ENCODE results near the gene CDK14.

Gene CDK14

DNA sequence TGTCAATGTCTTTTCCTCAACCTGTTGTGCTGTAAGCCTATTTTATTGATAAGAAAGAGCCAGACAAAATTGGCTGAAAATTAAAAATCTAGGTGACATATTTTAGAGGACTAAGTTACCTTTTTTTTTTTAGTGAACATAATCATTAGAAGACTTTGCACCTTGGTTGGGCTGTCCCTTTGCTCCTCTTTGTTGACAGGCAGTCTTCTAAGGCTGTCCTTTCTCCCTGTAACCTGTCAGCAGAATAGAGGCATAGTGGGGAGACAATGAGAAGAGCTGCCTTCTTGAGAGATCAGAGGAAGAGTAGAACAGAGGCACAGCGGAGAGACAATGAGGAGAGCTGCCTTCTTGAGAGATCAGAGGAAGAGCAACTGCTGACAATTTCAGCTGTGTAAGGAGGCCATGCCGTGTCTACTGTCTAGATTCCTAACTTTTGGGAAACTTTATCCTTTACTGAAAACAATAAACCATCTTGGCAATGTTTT, 429.8 kb downstream of the CDK14 start:
- Histone ChIP-seq H3K27me3 (ENCODE audit: control insufficient read depth, insufficient read depth, low read length) (no peaks in the 10 kb centered on the region), H3K36me3 (ENCODE audit: control insufficient read depth, insufficient read depth, low read length) (no peaks in the 10 kb centered on the region), H3K27ac (ENCODE audit: low read depth, low read length) (no peak overlapping the region), H3K4me3 (ENCODE audit: low read length) (no peak overlapping the region), H3K9ac (ENCODE audit: low read length) (no peak overlapping the region), H3K4me1 (ENCODE audit: control insufficient read depth, insufficient read depth, low read length) (no peaks in the 10 kb centered on the region)

DNA sequence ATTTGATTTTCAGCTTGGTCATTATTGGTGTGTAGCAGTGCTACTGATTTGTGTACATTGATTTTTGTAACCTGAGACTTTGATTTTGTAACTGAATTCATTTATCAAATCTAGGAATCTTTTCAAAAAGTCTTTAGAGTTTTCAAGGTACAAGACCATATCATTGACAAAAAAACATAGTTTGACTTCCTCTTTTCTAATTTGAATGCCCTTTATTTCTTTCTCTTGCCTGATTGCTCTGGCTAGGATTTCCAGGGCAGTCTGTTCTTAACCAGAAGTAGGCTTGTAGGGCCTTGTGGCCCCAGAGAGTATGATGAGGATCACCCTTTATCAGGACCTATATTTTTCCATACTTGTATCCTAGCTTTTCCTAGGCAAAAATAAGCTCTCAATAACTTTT, 433.6 kb downstream of the CDK14 start:
- no peak overlapping the region for H3K27ac ChIP-seq (ENCODE audit: low read depth, low read length)
- H3K36me3 ChIP-seq (ENCODE audit: control insufficient read depth, insufficient read depth, low read length) = no peaks in the 10 kb centered on the region
- no peaks in the 10 kb centered on the region for H3K4me1 ChIP-seq (ENCODE audit: control insufficient read depth, insufficient read depth, low read length)
- no peak overlapping the region for H3K9ac ChIP-seq (ENCODE audit: low read length)
- no peaks in the 10 kb centered on the region for H3K27me3 ChIP-seq (ENCODE audit: control insufficient read depth, insufficient read depth, low read length)
- H3K4me3 ChIP-seq (ENCODE audit: low read length) = no peak overlapping the region

DNA sequence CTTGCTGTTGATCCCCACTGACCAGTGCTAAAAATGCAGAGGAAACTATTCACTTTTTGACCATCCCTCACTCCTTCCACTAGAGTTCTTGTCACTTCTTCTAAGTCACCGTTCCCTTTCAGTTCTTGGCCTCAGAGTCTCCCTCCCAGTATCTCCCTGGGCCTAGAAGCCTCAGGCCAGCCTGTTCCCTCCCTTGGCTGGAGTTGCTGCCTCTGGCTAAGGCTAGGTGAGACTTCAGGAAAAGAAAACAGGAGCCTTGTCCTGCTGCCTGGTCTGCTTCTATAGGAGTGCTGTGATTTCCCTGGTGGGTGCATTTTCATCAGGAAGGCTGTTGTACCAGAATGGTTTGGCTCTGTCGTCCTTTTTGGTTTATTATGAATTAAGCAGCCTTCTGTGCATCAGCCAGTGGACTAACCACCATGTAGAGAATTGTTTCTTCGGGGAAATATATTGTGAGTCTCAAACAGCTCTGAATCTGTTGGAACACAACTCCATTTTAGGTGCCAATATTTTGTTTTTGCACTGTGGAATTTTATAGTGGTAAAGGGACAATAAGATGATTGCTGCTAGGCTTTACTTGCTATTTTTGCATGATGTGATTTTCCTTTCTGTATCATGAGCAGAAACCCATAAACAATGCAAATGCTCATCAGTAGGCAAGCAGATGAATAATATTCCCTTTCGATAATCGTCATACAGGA, 434.7 kb downstream of the CDK14 start:
- no peak overlapping the region for H3K9ac ChIP-seq (ENCODE audit: low read length)
- H3K27me3 ChIP-seq (ENCODE audit: control insufficient read depth, insufficient read depth, low read length) = no peaks in the 10 kb centered on the region
- H3K36me3 ChIP-seq (ENCODE audit: control insufficient read depth, insufficient read depth, low read length) = no peaks in the 10 kb centered on the region
- no peak overlapping the region for H3K27ac ChIP-seq (ENCODE audit: low read depth, low read length)
- no peak overlapping the region for H3K4me3 ChIP-seq (ENCODE audit: low read length)
- H3K4me1 ChIP-seq (ENCODE audit: control insufficient read depth, insufficient read depth, low read length) = no peaks in the 10 kb centered on the region

DNA sequence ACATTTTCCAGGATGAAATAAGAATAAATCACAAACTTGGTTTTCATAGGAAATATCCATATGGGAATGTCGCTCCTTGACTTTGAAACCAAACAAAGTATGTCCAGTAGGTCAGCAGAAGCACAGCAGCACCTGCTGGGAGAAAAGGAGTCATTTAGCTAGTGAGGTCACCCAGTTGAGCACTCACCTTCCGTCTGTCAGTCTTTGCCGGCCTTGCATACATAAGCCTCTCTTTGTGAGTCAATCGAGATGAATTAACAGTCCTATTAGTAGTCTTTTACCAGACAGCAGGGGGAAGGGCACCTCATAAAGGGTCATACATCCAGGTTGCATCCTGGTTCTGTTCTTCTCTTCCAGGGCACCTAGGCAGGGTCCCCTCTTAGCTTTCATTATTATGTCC, 435.6 kb downstream of the CDK14 start:
- H3K27me3 ChIP-seq (ENCODE audit: control insufficient read depth, insufficient read depth, low read length) = no peaks in the 10 kb centered on the region
- no peak overlapping the region for H3K9ac ChIP-seq (ENCODE audit: low read length)
- H3K27ac ChIP-seq (ENCODE audit: low read depth, low read length) = no peak overlapping the region
- H3K36me3 ChIP-seq (ENCODE audit: control insufficient read depth, insufficient read depth, low read length) = no peaks in the 10 kb centered on the region
- no peaks in the 10 kb centered on the region for H3K4me1 ChIP-seq (ENCODE audit: control insufficient read depth, insufficient read depth, low read length)
- H3K4me3 ChIP-seq (ENCODE audit: low read length) = no peak overlapping the region

DNA sequence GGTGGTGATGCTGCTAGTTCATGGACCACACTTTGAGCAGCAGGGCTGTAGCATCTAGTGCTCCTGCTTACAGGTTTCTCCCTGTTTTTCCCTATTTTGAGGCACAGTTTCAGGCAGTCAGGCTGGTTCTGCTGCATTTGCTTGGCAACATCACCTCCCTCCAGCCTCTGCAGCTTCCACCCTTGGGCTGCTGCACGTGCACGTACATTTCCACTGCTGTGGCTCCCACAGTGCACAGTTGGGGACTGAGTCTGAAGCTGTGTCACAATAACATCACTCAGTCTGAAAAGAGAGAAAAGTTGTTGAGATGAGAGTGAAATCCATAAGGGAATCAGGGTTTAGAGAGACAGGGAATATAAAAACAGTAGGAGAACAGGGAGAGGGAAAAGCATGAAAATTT, 437.5 kb downstream of the CDK14 start:
- no peak overlapping the region for H3K27ac ChIP-seq (ENCODE audit: low read depth, low read length)
- H3K4me1 ChIP-seq (ENCODE audit: control insufficient read depth, insufficient read depth, low read length) = no peaks in the 10 kb centered on the region
- H3K9ac ChIP-seq (ENCODE audit: low read length) = no peak overlapping the region
- H3K36me3 ChIP-seq (ENCODE audit: control insufficient read depth, insufficient read depth, low read length) = no peaks in the 10 kb centered on the region
- no peaks in the 10 kb centered on the region for H3K27me3 ChIP-seq (ENCODE audit: control insufficient read depth, insufficient read depth, low read length)
- H3K4me3 ChIP-seq (ENCODE audit: low read length) = no peak overlapping the region

DNA sequence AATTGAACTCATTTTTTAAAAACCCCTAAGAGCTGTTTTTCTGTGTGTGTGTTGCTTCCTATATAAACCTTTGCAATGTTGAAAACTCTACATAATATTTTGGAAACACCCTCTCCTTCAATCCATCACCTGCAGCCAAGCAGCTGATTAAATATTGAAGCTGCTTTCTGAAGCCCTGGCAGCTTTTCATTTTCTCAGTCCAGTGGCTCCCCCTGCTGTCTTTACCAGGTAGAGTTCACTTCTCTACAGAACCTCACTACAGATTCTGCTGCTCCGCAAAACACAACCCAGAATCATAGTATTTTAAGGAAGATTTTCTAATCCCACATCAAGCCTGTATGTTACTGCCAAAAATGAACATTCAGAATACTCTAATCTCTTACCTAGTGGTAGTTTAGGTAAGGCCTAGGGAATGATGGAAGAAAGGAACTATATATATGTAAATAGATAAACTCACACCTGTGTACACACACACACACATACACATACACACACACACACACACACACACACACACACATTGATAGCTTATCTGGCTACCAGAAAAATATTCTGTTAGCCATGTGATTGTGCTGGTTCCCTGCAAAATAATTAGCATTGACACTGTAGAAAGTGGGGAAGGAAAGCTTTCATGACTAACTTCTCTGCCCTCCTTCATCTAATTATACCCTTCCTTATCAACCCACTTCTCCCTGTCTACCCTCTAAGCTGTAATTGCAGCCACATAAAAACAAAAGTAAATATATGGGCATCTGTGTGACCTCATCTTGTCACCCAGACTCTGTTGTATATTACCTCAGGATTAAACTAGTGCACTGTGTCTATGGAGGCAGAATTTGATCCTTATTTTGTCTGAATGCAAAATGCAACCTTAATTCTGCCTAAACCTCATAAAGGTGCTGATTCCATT, 438.6 kb downstream of the CDK14 start:
- Histone ChIP-seq H3K4me3 (ENCODE audit: low read length) (no peak overlapping the region), H3K27me3 (ENCODE audit: control insufficient read depth, insufficient read depth, low read length) (no peaks in the 10 kb centered on the region), H3K27ac (ENCODE audit: low read depth, low read length) (no peak overlapping the region), H3K4me1 (ENCODE audit: control insufficient read depth, insufficient read depth, low read length) (no peaks in the 10 kb centered on the region), H3K36me3 (ENCODE audit: control insufficient read depth, insufficient read depth, low read length) (no peaks in the 10 kb centered on the region), H3K9ac (ENCODE audit: low read length) (no peak overlapping the region)

DNA sequence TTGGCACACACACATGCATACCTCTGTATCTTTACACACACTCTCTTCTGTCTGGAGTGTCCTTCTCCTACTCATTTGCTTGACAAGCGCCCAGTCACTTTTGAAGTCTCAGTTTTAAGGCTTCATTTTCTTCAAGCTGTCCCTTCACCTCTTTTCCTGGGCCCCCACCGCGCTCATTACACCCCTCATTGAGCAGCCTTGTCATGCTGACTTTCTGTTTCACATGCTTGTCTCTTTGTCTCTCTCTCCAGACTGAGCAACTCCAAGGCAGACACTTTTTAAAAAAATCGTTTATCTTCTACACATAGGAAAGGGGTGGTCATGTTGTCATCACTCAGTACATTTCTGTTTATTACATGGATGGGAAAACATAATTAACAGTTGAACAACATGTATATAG, 442.9 kb downstream of the CDK14 start:
- no peak overlapping the region for H3K9ac ChIP-seq (ENCODE audit: low read length)
- no peaks in the 10 kb centered on the region for H3K4me1 ChIP-seq (ENCODE audit: control insufficient read depth, insufficient read depth, low read length)
- H3K36me3 ChIP-seq (ENCODE audit: control insufficient read depth, insufficient read depth, low read length) = no peaks in the 10 kb centered on the region
- H3K4me3 ChIP-seq (ENCODE audit: low read length) = no peak overlapping the region
- H3K27ac ChIP-seq (ENCODE audit: low read depth, low read length) = no peak overlapping the region
- no peaks in the 10 kb centered on the region for H3K27me3 ChIP-seq (ENCODE audit: control insufficient read depth, insufficient read depth, low read length)

DNA sequence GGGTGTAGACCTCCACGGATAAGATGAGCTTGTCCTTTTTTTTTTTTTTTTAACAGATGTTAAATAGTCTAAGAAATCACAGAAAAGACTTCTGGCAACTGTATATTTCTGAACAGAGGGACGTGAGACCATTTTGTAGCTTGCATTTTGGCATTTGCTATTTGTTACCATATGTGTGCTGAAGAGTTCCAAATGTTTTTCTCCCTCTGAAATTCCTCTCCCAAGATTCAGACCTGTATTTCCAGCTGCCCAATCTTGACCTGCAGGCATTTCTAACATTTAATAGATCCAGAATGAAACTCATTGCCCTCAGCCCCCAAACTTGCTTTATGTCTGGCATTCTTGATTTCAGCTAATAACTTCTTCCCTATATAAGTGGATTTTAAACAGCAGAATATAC, 445.0 kb downstream of the CDK14 start:
- no peaks in the 10 kb centered on the region for H3K36me3 ChIP-seq (ENCODE audit: control insufficient read depth, insufficient read depth, low read length)
- no peak overlapping the region for H3K27ac ChIP-seq (ENCODE audit: low read depth, low read length)
- H3K4me1 ChIP-seq (ENCODE audit: control insufficient read depth, insufficient read depth, low read length) = no peaks in the 10 kb centered on the region
- no peak overlapping the region for H3K4me3 ChIP-seq (ENCODE audit: low read length)
- H3K27me3 ChIP-seq (ENCODE audit: control insufficient read depth, insufficient read depth, low read length) = no peaks in the 10 kb centered on the region
- H3K9ac ChIP-seq (ENCODE audit: low read length) = no peak overlapping the region

DNA sequence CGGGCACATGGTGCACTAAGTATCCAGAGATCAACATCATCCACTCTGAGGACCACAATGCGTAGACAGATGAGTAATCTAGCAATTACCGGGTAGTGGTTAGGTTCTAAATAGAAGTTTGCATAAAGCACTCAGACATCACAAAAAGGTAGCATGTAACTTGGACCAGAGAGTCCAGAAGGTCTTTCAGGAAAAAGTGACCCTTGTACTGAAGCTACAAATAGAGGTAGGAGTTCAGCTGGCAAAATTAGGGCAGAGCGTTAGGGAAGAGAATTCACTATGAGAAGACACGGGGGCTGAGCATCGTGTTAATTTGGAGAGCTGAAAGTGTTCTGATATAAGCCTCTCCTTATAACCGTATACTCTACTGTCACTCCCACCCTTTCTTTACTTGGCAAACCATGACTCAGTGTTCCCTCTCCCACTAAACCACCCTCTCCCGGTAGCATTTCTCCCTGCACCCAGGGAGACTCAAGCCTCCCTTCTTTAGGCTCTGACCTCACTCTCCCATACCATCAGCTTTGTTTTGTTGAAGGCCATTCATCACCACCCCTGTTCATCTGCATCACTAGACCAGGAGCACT, 445.9 kb downstream of the CDK14 start:
- H3K4me3 ChIP-seq (ENCODE audit: low read length) = no peak overlapping the region
- no peaks in the 10 kb centered on the region for H3K36me3 ChIP-seq (ENCODE audit: control insufficient read depth, insufficient read depth, low read length)
- no peaks in the 10 kb centered on the region for H3K4me1 ChIP-seq (ENCODE audit: control insufficient read depth, insufficient read depth, low read length)
- H3K27ac ChIP-seq (ENCODE audit: low read depth, low read length) = no peak overlapping the region
- no peaks in the 10 kb centered on the region for H3K27me3 ChIP-seq (ENCODE audit: control insufficient read depth, insufficient read depth, low read length)
- no peak overlapping the region for H3K9ac ChIP-seq (ENCODE audit: low read length)

DNA sequence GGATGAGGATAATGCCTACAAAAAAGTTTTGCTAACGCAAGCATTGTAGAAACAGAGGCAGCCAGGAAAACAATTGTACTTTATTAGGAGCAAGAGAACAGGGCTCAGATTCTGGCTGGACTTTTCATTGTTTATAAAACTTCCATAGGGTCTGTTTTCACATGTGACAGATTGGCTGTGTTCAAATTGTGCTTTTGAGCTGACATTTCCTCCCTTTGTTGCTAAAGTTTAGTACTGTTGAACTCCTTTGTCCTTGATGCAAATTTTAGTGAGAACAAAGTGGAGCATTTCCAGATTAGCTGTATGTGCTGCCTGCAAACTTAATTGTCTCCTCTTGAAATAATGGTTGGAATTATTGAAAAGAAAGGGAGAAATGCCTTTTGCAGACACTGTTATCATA, 447.1 kb downstream of the CDK14 start:
- H3K4me1 ChIP-seq (ENCODE audit: control insufficient read depth, insufficient read depth, low read length) = no peaks in the 10 kb centered on the region

DNA sequence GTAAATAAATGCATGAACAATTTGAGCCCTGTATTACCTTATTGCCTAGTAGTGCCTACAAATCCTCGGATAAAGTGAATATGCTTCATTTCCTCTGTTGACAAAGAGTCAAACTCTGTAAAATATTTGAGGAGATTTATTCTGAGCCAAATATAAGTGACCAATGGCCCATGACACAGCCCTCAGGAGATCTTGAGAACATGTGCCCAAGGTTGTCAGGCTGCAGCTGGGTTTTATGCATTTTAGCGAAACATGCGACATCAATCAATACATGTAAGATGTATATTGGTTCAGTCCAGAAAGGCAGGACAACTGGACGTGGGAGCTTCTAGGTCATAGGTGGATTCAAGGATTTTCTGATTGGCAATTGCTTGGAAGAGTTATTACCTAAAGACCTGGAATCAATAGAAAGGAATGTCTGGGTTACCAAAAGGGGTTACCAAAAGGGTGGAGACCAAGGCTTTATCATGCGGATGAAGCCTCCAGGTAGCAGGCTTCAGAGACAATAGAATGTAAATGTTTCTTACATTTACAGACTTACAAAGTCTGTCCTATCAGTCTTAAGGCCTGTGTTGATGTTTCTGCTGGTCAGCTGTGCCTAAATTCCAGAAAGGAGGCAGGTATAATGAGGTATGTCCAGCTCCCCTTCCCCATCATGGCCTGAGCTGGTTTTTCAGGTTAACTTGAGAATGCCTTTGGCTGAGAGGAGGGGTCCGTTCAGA, 448.0 kb downstream of the CDK14 start:
- Histone ChIP-seq H3K27ac (ENCODE audit: low read depth, low read length) (no peak overlapping the region), H3K27me3 (ENCODE audit: control insufficient read depth, insufficient read depth, low read length) (no peaks in the 10 kb centered on the region), H3K9ac (ENCODE audit: low read length) (no peak overlapping the region), H3K36me3 (ENCODE audit: control insufficient read depth, insufficient read depth, low read length) (no peaks in the 10 kb centered on the region), H3K4me1 (ENCODE audit: control insufficient read depth, insufficient read depth, low read length) (no peaks in the 10 kb centered on the region), H3K4me3 (ENCODE audit: low read length) (no peak overlapping the region)

More for the DNA sequence above, 447.1 kb downstream of the CDK14 start:
- H3K9ac ChIP-seq (ENCODE audit: low read length) = no peak overlapping the region
- no peaks in the 10 kb centered on the region for H3K27me3 ChIP-seq (ENCODE audit: control insufficient read depth, insufficient read depth, low read length)
- H3K36me3 ChIP-seq (ENCODE audit: control insufficient read depth, insufficient read depth, low read length) = no peaks in the 10 kb centered on the region
- no peak overlapping the region for H3K4me3 ChIP-seq (ENCODE audit: low read length)
- H3K27ac ChIP-seq (ENCODE audit: low read depth, low read length) = no peak overlapping the region

DNA sequence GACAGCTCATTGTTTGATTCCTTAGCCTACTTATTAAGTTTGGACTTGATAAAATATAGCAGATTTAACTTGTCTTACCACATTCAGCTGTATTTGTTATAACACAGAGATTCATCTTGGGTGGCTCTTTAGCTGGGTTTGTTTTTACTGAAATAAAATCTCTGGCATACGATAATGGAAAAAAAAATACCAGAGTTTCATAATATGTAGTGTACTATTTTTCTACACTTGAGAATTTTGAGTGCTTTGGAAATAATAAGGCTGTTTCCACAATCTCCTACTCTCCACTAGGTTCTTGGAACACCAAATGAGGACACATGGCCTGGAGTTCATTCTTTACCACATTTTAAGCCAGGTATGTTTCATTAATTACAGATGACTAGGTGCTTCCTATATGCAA, 449.5 kb downstream of the CDK14 start:
- H3K36me3 ChIP-seq (ENCODE audit: control insufficient read depth, insufficient read depth, low read length) = no peaks in the 10 kb centered on the region
- H3K4me1 ChIP-seq (ENCODE audit: control insufficient read depth, insufficient read depth, low read length) = no peaks in the 10 kb centered on the region
- H3K9ac ChIP-seq (ENCODE audit: low read length) = no peak overlapping the region
- H3K4me3 ChIP-seq (ENCODE audit: low read length) = no peak overlapping the region
- no peaks in the 10 kb centered on the region for H3K27me3 ChIP-seq (ENCODE audit: control insufficient read depth, insufficient read depth, low read length)
- H3K27ac ChIP-seq (ENCODE audit: low read depth, low read length) = no peak overlapping the region
